CD4-positive, alpha-beta T cell treated with Interleukin-4 for 1 hour (primary cell): ENCODE data around the gene NCK1.

Experiments used
- DNase-seq, 2 donors: peaks; one replicate each; pipeline ENCODE4 v3.0.0-alpha.2; 2020 to 2022

NCK1 gene

DNA sequence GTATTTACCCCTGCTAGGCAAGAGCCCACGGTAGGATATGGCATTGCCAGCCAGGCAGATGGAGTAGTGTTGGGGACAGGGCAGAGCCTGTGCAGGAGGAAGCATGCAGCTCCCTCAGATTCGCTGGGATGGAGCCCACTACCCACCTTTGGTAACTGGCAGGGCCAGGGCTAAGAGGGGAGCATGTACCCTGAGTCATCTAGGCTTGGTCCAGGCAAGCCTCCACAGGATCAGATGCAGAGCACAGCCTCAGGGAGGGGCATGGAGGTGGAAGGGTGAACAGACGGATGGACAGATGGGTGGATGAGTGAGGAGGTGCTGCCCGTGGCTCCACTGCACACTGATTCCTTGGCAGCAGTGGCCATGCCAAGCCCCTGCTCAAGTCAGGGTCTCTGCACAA is 128.8 kb downstream of the NCK1 start:
- DNase-seq: no peak

DNA sequence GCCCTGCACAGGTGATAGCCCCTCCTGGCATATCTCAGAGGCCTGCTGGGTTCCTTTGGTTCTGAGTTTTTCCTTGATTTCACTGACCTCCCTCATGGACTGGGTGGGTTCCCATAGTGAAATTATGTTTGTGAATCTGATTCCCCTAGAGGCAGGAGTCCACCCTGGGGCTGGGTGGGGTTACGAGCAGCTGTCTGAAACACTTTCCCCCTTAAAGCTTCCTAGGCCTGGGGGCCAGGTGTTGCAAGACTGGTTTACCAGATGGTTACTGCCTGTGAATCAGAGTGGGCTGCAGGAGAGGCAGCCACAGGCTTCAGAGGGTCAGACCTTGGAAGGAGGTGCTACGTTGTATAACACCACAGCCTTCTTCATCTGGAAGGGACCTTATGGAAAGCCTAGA is 130.1 kb downstream of the NCK1 start:
- no peak for DNase-seq

DNA sequence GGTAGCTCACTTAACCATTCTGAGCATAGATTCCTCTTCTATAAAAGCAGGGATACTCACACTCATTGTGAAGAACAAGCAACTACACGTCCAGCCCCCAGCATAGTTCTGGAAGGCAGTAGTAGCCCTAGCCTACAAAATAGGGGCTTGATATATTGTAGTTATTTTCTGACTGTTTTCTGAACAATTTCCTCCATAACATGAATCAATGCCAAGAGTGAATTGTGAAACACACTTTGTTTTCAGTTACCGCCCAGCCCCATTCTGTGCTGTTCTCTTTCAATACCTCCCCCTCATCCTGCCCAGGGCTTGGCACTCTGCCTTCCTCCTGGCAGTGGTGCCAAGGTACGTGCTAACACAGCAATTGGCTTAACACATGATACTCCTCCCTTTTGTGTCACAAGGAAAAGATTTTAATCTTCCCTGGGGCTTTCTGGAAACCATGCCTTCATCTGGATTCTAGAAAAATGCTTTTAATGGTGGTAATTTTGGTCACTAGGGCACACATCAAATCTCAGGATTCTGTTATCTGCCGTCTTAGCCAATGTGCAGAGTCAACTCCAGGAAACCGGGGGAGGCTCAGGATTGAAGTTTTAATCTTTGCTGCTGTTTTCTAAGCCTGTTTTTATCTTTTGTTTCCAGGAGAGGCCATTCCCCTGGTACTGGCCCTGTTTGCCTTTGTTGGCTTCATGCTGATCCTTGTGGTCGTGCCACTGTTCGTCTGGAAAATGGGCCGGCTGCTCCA is 132.9 kb downstream of the NCK1 start:
- DNase-seq: no peak

DNA sequence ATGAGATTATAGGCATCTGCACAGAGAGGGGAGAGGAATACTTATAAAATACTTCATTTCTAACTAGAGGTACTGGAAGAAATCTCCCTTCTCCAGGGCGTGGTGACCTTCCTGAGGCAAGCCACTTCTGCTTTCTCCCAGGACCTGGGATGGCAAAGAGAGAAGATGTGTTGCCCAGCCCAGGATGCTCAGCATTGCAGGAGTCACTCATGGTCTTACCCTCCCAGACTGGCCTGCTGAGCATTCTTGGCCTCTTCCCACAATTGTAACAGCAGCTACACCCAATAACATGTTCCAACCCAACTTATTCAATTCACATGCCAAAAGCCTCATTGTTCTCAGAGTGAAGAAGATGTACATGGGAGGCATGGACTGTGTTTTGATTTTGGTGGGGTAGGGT is 133.6 kb downstream of the NCK1 start:
- no peak for DNase-seq
